ENCODE results near the gene KCNJ9.

- no peak for TF ChIP-seq CTCF (IDR thresholded peaks at IDR 0.05; ENCODE audit: extremely low read depth in 1 of 2, insufficient read depth in 1 of 2, low read depth in 1 of 2, low read length in 2 of 2)
- no peak for TF ChIP-seq EZH2 (IDR thresholded peaks at IDR 0.05; ENCODE audit: borderline replicate concordance, low read depth, low read length, severe bottlenecking)
- TF ChIP-seq POLR2AphosphoS5 (IDR thresholded peaks at IDR 0.05; ENCODE audit: insufficient read depth, low read depth, low read length) = no peak
- no peak for TF ChIP-seq POLR2A (IDR thresholded peaks at IDR 0.05; ENCODE audit: low read depth, low read length)
- TF ChIP-seq MYC (IDR thresholded peaks at IDR 0.05; ENCODE audit: low read depth, low read length) = no peak
- no peak for TF ChIP-seq MAX (IDR thresholded peaks at IDR 0.05; ENCODE audit: insufficient read depth, insufficient read length)
Observed at GRCh38 chr1:160040476-160040875, 40.9 kb upstream of the KCNJ9 start.
